ENCODE data around the gene HCRTR1. TPM values are rescaled to one million over a fixed set of nuclear protein-coding genes. Genes with fewer than 3 reads are reported as not detected.

Gene HCRTR1
- total and polyA plus RNA-seq, 4 experiments from 2014 or later, result not detected

GRCh38 chr1:31587720-31588423 is 29.6 kb upstream of the HCRTR1 start:
- no peaks in the 10 kb centered on the region for H3K36me3 ChIP-seq (ENCODE audit: insufficient read depth, low read length)
- peaks cover 0 to 4% (median 0%) of the 10 kb centered on the region in 4 donors for H3K4me1 Mint-ChIP-seq
- CTCF ChIA-PET (ENCODE audit: partially characterized antibody), result interaction anchor here (0.7 kb wide), 1 partner anchor 13 kb away, joined by 3 read pairs; no protein-coding TSS in a partner anchor
- no peaks in the 10 kb centered on the region for H3K36me3 Mint-ChIP-seq
- H3K4me3 ChIP-seq (ENCODE audit: low read length in 2 of 2), result no peak overlapping the region
- no peaks in the 10 kb centered on the region for H3K4me1 ChIP-seq (ENCODE audit: insufficient read depth, low read length)
- no peaks in the 10 kb centered on the region for H3K9me3 ChIP-seq (ENCODE audit: control insufficient read depth in 1 of 2, low read length in 2 of 2)
- peak overlapping the region in 1 of 7 donors; percentile 13 for H3K27ac Mint-ChIP-seq
- peak in 3 of 5 donors; percentile 11 to 12 (median 12) for DNase-seq
- no peak overlapping the region for H3K27ac ChIP-seq (ENCODE audit: low read depth, low read length)
- POLR2A ChIA-PET (ENCODE audit: partially characterized antibody), result no interaction called here
- no peaks in the 10 kb centered on the region for H3K27me3 ChIP-seq (ENCODE audit: insufficient read depth, low read length)
- intact Hi-C loops (cut with micrococcal nuclease), result no loop called here
- no peak overlapping the region for H3K4me3 Mint-ChIP-seq
- no peaks in the 10 kb centered on the region for H3K9me3 Mint-ChIP-seq
- H3K27me3 Mint-ChIP-seq, result peaks cover 19 to 22% of the 10 kb centered on the region in 2 donors

- Mint-ChIP-seq H3K27me3 (peaks cover 21 to 22% of the 10 kb centered on the region in 2 donors), H3K9me3 (no peaks in the 10 kb centered on the region), H3K4me1 (peaks cover 0 to 4% (median 0%) of the 10 kb centered on the region in 4 donors), H3K4me3 (peak overlapping the region in 2 of 8 donors; percentile 4 to 15), H3K36me3 (no peaks in the 10 kb centered on the region), H3K27ac (no peak overlapping the region)
- Histone ChIP-seq H3K4me3 (ENCODE audit: low read length in 2 of 2) (no peak overlapping the region), H3K4me1 (ENCODE audit: insufficient read depth, low read length) (no peaks in the 10 kb centered on the region), H3K9me3 (ENCODE audit: control insufficient read depth in 1 of 2, low read length in 2 of 2) (no peaks in the 10 kb centered on the region), H3K36me3 (ENCODE audit: insufficient read depth, low read length) (no peaks in the 10 kb centered on the region), H3K27me3 (ENCODE audit: insufficient read depth, low read length) (no peaks in the 10 kb centered on the region), H3K27ac (ENCODE audit: low read depth, low read length) (no peak overlapping the region)
- ChIA-PET CTCF (ENCODE audit: partially characterized antibody) (no interaction called here), POLR2A (ENCODE audit: partially characterized antibody) (no interaction called here)
- intact Hi-C loops (cut with micrococcal nuclease), result no loop called here
- no peak for DNase-seq
These were observed 28.6 kb upstream of the HCRTR1 start for GRCh38 chr1:31588751-31589515.

GRCh38 chr1:31591425-31592093 is 25.9 kb upstream of the HCRTR1 start:
- H3K9me3 Mint-ChIP-seq, result no peaks in the 10 kb centered on the region
- H3K27ac Mint-ChIP-seq, result no peak overlapping the region
- ChIA-PET POLR2A (ENCODE audit: partially characterized antibody) (no interaction called here), CTCF (ENCODE audit: partially characterized antibody) (interaction anchor here (1.0 to 1.4 kb wide), 3 partner anchors 14 to 34 kb away, joined by 3 to 6 read pairs (median 3); no protein-coding TSS in a partner anchor)
- H3K9me3 ChIP-seq (ENCODE audit: control insufficient read depth in 1 of 2, low read length in 2 of 2), result no peaks in the 10 kb centered on the region
- H3K36me3 ChIP-seq (ENCODE audit: insufficient read depth, low read length), result no peaks in the 10 kb centered on the region
- H3K4me1 ChIP-seq (ENCODE audit: insufficient read depth, low read length), result no peaks in the 10 kb centered on the region
- no peak overlapping the region for H3K4me3 ChIP-seq (ENCODE audit: low read length in 2 of 2)
- H3K27me3 Mint-ChIP-seq, result peaks cover 20 to 27% of the 10 kb centered on the region in 2 donors
- H3K27me3 ChIP-seq (ENCODE audit: insufficient read depth, low read length), result no peaks in the 10 kb centered on the region
- H3K4me3 Mint-ChIP-seq, result no peak overlapping the region
- H3K36me3 Mint-ChIP-seq, result no peaks in the 10 kb centered on the region
- H3K27ac ChIP-seq (ENCODE audit: low read depth, low read length), result no peak overlapping the region
- DNase-seq, result no peak
- intact Hi-C loops (cut with micrococcal nuclease), result no loop called here
- peaks cover 0 to 4% (median 0%) of the 10 kb centered on the region in 4 donors for H3K4me1 Mint-ChIP-seq

GRCh38 chr1:31592132-31592531 is 25.4 kb upstream of the HCRTR1 start:
- Histone ChIP-seq H3K27ac (ENCODE audit: low read depth, low read length) (no peak overlapping the region), H3K4me3 (ENCODE audit: low read length in 2 of 2) (no peak overlapping the region), H3K4me1 (ENCODE audit: insufficient read depth, low read length) (no peaks in the 10 kb centered on the region), H3K27me3 (ENCODE audit: insufficient read depth, low read length) (no peaks in the 10 kb centered on the region), H3K9me3 (ENCODE audit: control insufficient read depth in 1 of 2, low read length in 2 of 2) (no peaks in the 10 kb centered on the region), H3K36me3 (ENCODE audit: insufficient read depth, low read length) (no peaks in the 10 kb centered on the region)
- Mint-ChIP-seq H3K36me3 (no peaks in the 10 kb centered on the region), H3K27ac (no peak overlapping the region), H3K27me3 (peaks cover 20 to 27% of the 10 kb centered on the region in 2 donors), H3K4me3 (no peak overlapping the region), H3K4me1 (peaks cover 0 to 4% (median 0%) of the 10 kb centered on the region in 4 donors), H3K9me3 (no peaks in the 10 kb centered on the region)
- ChIA-PET CTCF (ENCODE audit: partially characterized antibody) (interaction anchor here (1.4 kb wide), 1 partner anchor 34 kb away, joined by 3 read pairs; no protein-coding TSS in a partner anchor), POLR2A (ENCODE audit: partially characterized antibody) (no interaction called here)
- DNase-seq, result no peak
- intact Hi-C loops (cut with micrococcal nuclease), result no loop called here

GRCh38 chr1:31593136-31593665 is 24.3 kb upstream of the HCRTR1 start:
- H3K27me3 Mint-ChIP-seq, result peaks cover 15 to 21% of the 10 kb centered on the region in 2 donors
- Histone ChIP-seq H3K4me1 (ENCODE audit: insufficient read depth, low read length) (no peaks in the 10 kb centered on the region), H3K36me3 (ENCODE audit: insufficient read depth, low read length) (no peaks in the 10 kb centered on the region), H3K27ac (ENCODE audit: low read depth, low read length) (no peak overlapping the region), H3K4me3 (ENCODE audit: low read length in 2 of 2) (no peak overlapping the region), H3K9me3 (ENCODE audit: control insufficient read depth in 1 of 2, low read length in 2 of 2) (no peaks in the 10 kb centered on the region), H3K27me3 (ENCODE audit: insufficient read depth, low read length) (no peaks in the 10 kb centered on the region)
- intact Hi-C loops (cut with micrococcal nuclease), result no loop called here
- ChIA-PET CTCF (ENCODE audit: partially characterized antibody) (no interaction called here), POLR2A (ENCODE audit: partially characterized antibody) (no interaction called here)
- H3K27ac Mint-ChIP-seq, result no peak overlapping the region
- no peaks in the 10 kb centered on the region for H3K4me1 Mint-ChIP-seq
- no peak overlapping the region for H3K4me3 Mint-ChIP-seq
- H3K9me3 Mint-ChIP-seq, result no peaks in the 10 kb centered on the region
- DNase-seq, result no peak
- no peaks in the 10 kb centered on the region for H3K36me3 Mint-ChIP-seq

- Histone ChIP-seq H3K4me3 (ENCODE audit: low read length in 2 of 2) (no peak overlapping the region), H3K27me3 (ENCODE audit: insufficient read depth, low read length) (no peaks in the 10 kb centered on the region), H3K36me3 (ENCODE audit: insufficient read depth, low read length) (no peaks in the 10 kb centered on the region), H3K27ac (ENCODE audit: low read depth, low read length) (no peak overlapping the region), H3K9me3 (ENCODE audit: control insufficient read depth in 1 of 2, low read length in 2 of 2) (no peaks in the 10 kb centered on the region), H3K4me1 (ENCODE audit: insufficient read depth, low read length) (no peaks in the 10 kb centered on the region)
- Mint-ChIP-seq H3K4me3 (no peak overlapping the region), H3K9me3 (no peaks in the 10 kb centered on the region), H3K27me3 (peaks cover 13 to 20% of the 10 kb centered on the region in 2 donors), H3K4me1 (no peaks in the 10 kb centered on the region), H3K36me3 (no peaks in the 10 kb centered on the region), H3K27ac (no peak overlapping the region)
- intact Hi-C loops (cut with micrococcal nuclease), result no loop called here
- CTCF ChIA-PET (ENCODE audit: partially characterized antibody), result no interaction called here
- POLR2A ChIA-PET (ENCODE audit: partially characterized antibody), result no interaction called here
- DNase-seq, result peak; percentile 26 to 58 (median 42)
These were observed 23.5 kb upstream of the HCRTR1 start for GRCh38 chr1:31593770-31594632.
